Testis (tissue), 2 donors: Measurements from ENCODE around the gene TMOD3.

Experiments
- POLR2A ChIP-seq: fragments of 450-650 bp; IDR thresholded peaks from one replicate; pipeline ENCODE4 v1.6.1; 2017; ENCODE audit warnings: antibody characterized with exemption, mild to moderate bottlenecking, moderate library complexity
- TF ChIP-seq, protein P1 (sequence below), 3 experiments: fragments of 450-650 bp in 2 of 3; fragments of 200-600 bp in 1 of 3; sonication (generic) in 1 of 3; IDR thresholded peaks; one replicate each; pipeline ENCODE4 v1.5.1; 2016 to 2019; ENCODE audit warnings: antibody characterized with exemption in 3 of 3, mild to moderate bottlenecking in 2 of 3, moderate library complexity in 1 of 3

DNA sequence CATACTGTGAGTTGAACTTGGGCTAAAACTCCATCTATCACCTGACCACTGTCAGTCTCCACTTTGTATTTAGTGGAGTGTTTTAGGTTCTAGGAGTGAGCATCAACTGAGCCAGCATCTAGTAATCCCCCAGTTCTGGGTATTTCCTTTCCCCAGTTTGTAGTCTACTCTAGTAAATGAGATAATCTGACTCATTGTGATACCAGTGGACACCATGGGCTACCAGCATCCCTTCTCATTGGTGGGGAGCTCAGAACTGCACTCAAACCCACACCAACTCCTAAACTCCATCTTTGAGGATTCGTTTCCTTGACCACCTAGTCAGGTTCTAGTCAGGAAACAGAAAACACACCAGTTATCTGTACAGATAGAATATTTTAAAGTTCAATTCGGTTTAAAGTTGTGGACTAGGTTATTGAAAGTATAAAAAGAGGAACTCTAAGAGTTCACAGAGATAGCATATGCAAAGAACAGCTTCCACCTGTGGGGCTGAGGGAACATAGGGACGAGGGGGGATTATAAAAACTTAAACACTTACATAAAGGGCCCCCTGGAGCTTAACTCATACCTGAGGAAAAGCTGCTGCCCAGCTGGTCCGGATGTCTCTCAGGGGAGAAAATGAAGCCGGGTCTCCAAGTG lies 106.1 kb downstream of the TMOD3 start:
- TF ChIP-seq POLR2A: no peak
- TF ChIP-seq, protein P1, sequence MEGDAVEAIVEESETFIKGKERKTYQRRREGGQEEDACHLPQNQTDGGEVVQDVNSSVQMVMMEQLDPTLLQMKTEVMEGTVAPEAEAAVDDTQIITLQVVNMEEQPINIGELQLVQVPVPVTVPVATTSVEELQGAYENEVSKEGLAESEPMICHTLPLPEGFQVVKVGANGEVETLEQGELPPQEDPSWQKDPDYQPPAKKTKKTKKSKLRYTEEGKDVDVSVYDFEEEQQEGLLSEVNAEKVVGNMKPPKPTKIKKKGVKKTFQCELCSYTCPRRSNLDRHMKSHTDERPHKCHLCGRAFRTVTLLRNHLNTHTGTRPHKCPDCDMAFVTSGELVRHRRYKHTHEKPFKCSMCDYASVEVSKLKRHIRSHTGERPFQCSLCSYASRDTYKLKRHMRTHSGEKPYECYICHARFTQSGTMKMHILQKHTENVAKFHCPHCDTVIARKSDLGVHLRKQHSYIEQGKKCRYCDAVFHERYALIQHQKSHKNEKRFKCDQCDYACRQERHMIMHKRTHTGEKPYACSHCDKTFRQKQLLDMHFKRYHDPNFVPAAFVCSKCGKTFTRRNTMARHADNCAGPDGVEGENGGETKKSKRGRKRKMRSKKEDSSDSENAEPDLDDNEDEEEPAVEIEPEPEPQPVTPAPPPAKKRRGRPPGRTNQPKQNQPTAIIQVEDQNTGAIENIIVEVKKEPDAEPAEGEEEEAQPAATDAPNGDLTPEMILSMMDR (IDR thresholded peaks at IDR 0.05): no peak
